ENCODE measurements around the gene NRP2.
A peak's percentile ranks its signal among the peaks of the same experiment; 100 is the strongest.

NRP2 gene

GRCh38 chr2:205834796-205835195, 152.5 kb downstream of the NRP2 start:
- no peak for TF ChIP-seq CTCF (conservative IDR thresholded peaks at IDR 0.05; ENCODE audit: low read length)
- TF ChIP-seq EZH2phosphoT487 (IDR thresholded peaks at IDR 0.05; ENCODE audit: borderline replicate concordance): no peak
- Histone ChIP-seq H3F3A (ENCODE audit: low read depth) (no peaks in the 10 kb centered on the region), H3K4me1 (ENCODE audit: insufficient read depth, low read length, poor library complexity, severe bottlenecking) (peaks cover 19% of the 10 kb centered on the region)

GRCh38 chr2:205835251-205835791, 153.0 kb downstream of the NRP2 start:
- TF ChIP-seq EZH2phosphoT487 (IDR thresholded peaks at IDR 0.05; ENCODE audit: borderline replicate concordance): no peak
- TF ChIP-seq CTCF (conservative IDR thresholded peaks at IDR 0.05; ENCODE audit: low read length): no peak
- no peaks in the 10 kb centered on the region for H3K36me3 ChIP-seq (ENCODE audit: insufficient read depth, low read length)
- no peak overlapping the region for H3K9ac ChIP-seq (ENCODE audit: low read depth, low read length, poor library complexity, severe bottlenecking)
- no peak overlapping the region for H3K4me3 ChIP-seq (ENCODE audit: low read length, poor library complexity, severe bottlenecking)
- no peaks in the 10 kb centered on the region for H3K27me3 ChIP-seq (ENCODE audit: insufficient read depth, low read length, poor library complexity, severe bottlenecking)
- H4K20me1 ChIP-seq (ENCODE audit: insufficient read depth, low read length, poor library complexity, severe bottlenecking): no peaks in the 10 kb centered on the region
- H2AFZ ChIP-seq (ENCODE audit: low read length): 0 out of 2 replicates have a peak overlapping the region, but pooled peaks have one; percentile 16
- H3K4me2 ChIP-seq (ENCODE audit: low read depth, low read length, poor library complexity, severe bottlenecking): peak overlapping the region; percentile 19
- no peaks in the 10 kb centered on the region for H3K79me2 ChIP-seq (ENCODE audit: insufficient read depth, low read length)
- peaks cover 18% of the 10 kb centered on the region for H3K4me1 ChIP-seq (ENCODE audit: insufficient read depth, low read length, poor library complexity, severe bottlenecking)
- no peaks in the 10 kb centered on the region for H3K9me2 ChIP-seq (replicated peaks; ENCODE audit: low read depth, low read length)
- H3F3A ChIP-seq (ENCODE audit: low read depth): no peaks in the 10 kb centered on the region
- H3K9me3 ChIP-seq (ENCODE audit: insufficient read depth, low read depth, low read length): no peaks in the 10 kb centered on the region

More at GRCh38 chr2:205834796-205835195, 152.5 kb downstream of the NRP2 start:
- Histone ChIP-seq H3K36me3 (ENCODE audit: insufficient read depth, low read length) (no peaks in the 10 kb centered on the region), H3K27me3 (ENCODE audit: insufficient read depth, low read length, poor library complexity, severe bottlenecking) (no peaks in the 10 kb centered on the region), H3K79me2 (ENCODE audit: insufficient read depth, low read length) (no peaks in the 10 kb centered on the region), H3K9me2 (replicated peaks; ENCODE audit: low read depth, low read length) (no peaks in the 10 kb centered on the region), H3K4me2 (ENCODE audit: low read depth, low read length, poor library complexity, severe bottlenecking) (peak overlapping the region; percentile 19), H3K9me3 (ENCODE audit: insufficient read depth, low read depth, low read length) (no peaks in the 10 kb centered on the region), H3K4me3 (ENCODE audit: low read length, poor library complexity, severe bottlenecking) (no peak overlapping the region), H4K20me1 (ENCODE audit: insufficient read depth, low read length, poor library complexity, severe bottlenecking) (no peaks in the 10 kb centered on the region), H3K9ac (ENCODE audit: low read depth, low read length, poor library complexity, severe bottlenecking) (no peak overlapping the region), H2AFZ (ENCODE audit: low read length) (0 out of 2 replicates have a peak overlapping the region, but pooled peaks have one; percentile 16)

- TF ChIP-seq EZH2phosphoT487 (IDR thresholded peaks at IDR 0.05; ENCODE audit: borderline replicate concordance) (no peak), CTCF (conservative IDR thresholded peaks at IDR 0.05; ENCODE audit: low read length) (no peak)
- H3K27me3 ChIP-seq (ENCODE audit: insufficient read depth, low read length, poor library complexity, severe bottlenecking): no peaks in the 10 kb centered on the region
- no peaks in the 10 kb centered on the region for H4K20me1 ChIP-seq (ENCODE audit: insufficient read depth, low read length, poor library complexity, severe bottlenecking)
- no peaks in the 10 kb centered on the region for H3F3A ChIP-seq (ENCODE audit: low read depth)
- no peaks in the 10 kb centered on the region for H3K79me2 ChIP-seq (ENCODE audit: insufficient read depth, low read length)
- no peaks in the 10 kb centered on the region for H3K36me3 ChIP-seq (ENCODE audit: insufficient read depth, low read length)
- H3K9me3 ChIP-seq (ENCODE audit: insufficient read depth, low read depth, low read length): no peaks in the 10 kb centered on the region
- peaks cover 14% of the 10 kb centered on the region for H3K4me1 ChIP-seq (ENCODE audit: insufficient read depth, low read length, poor library complexity, severe bottlenecking)
- no peak overlapping the region for H3K4me2 ChIP-seq (ENCODE audit: low read depth, low read length, poor library complexity, severe bottlenecking)
- no peak overlapping the region for H2AFZ ChIP-seq (ENCODE audit: low read length)
- H3K9me2 ChIP-seq (replicated peaks; ENCODE audit: low read depth, low read length): no peaks in the 10 kb centered on the region
- no peak overlapping the region for H3K4me3 ChIP-seq (ENCODE audit: low read length, poor library complexity, severe bottlenecking)
- H3K9ac ChIP-seq (ENCODE audit: low read depth, low read length, poor library complexity, severe bottlenecking): no peak overlapping the region
Observed at GRCh38 chr2:205835923-205836322, 153.6 kb downstream of the NRP2 start.
